HG03139 (cell line): ENCODE data around the gene SNX9.
"Not testable (repeated sequence)": the region's sequence is repeated elsewhere in the genome, so short reads cannot be mapped to it uniquely, and the experiment has no call there.

Experiments
- ATAC-seq: cut with Tn5 transposase; IDR thresholded peaks from one replicate; pipeline ENCODE4 v1.9.1; 2021; ENCODE audit not compliant: unreplicated experiment

SNX9 gene

DNA sequence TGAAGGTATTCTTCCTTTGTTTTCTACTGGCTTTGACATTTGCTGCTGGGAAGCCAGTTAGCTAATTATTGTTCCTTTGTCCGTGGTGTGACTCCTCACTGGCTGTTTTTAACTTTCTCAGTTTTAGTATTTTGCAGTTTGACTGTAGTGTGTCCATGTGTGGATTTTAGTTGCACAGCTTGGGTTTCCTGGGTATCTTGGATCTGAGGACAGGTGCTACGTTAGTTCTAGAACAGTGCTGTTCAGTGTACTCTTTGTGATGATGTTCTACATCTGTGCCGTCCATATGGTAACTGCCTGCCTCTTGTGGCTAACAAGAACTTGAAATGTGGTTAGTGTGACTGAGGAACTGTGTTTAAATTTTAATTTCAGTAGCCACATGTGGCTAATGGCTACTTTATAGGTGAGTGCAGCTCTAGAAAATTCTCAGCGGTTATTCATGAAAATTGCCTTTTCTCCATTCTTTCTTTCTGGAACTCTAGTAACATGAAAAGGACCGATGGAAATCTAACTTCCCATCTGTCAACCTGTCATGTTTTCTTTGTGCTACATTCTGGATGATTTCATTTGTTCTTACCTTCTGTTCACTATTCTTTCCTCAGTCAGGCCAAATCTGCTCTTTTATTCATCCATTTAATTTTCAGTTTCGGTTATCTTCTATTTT, 7.4 kb downstream of the SNX9 start:
- peak; percentile 94 for ATAC-seq

DNA sequence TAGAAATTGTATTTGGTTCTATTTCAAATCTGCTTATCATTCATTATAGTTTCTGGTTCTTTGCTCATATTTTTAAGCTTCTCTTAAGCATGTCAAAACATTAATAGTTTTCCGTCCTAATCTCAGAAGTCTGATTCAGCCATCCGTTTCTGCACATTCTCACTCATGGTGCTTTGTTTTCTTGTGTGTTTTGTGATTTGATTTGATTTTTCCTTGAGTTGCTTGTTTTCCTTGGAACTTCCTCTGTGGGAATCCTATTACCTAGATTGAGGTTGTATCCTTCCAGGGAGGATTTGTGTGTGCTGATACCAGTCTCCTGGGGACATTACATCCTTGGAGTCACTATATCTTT, 7.9 kb downstream of the SNX9 start:
- no peak for ATAC-seq

DNA sequence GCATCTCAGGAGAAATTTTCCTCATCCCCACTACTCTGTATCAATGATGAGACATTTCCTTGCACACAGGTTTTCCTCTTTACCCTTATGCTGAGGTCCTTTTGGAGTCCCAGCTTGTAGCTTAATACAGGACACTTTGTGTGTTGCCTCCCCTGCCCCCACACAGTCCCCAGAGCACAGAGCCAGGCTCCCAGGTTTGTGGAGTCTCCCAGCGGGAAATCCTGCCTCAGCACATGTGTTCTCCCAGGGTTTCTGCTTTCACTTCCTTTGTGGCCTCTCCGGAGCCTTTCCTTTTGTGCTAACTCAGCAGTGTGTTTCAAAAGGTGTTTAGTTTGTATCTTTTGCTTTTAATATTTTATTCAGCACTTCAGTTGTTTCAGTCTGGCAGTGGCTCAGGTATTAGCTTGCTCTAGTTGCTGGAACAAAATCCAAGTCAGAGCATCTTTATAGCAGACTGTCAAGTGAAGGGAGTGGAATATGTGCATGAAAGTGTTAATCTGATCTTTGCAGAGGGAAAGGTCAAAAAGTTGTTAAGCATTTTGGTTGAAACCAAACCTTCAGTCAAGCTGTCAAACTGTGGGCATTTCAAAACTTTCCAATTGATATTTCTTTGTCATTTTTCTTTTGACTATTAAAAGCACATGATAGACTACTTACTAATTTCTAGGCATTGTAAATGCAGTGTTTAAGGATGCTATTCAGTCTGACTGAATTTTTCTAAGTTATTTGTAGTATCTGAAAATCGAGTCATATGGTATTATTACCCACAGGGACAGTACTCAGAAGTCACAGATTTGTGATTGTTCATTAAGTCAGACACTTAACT, 8.6 kb downstream of the SNX9 start:
- ATAC-seq, result no peak

DNA sequence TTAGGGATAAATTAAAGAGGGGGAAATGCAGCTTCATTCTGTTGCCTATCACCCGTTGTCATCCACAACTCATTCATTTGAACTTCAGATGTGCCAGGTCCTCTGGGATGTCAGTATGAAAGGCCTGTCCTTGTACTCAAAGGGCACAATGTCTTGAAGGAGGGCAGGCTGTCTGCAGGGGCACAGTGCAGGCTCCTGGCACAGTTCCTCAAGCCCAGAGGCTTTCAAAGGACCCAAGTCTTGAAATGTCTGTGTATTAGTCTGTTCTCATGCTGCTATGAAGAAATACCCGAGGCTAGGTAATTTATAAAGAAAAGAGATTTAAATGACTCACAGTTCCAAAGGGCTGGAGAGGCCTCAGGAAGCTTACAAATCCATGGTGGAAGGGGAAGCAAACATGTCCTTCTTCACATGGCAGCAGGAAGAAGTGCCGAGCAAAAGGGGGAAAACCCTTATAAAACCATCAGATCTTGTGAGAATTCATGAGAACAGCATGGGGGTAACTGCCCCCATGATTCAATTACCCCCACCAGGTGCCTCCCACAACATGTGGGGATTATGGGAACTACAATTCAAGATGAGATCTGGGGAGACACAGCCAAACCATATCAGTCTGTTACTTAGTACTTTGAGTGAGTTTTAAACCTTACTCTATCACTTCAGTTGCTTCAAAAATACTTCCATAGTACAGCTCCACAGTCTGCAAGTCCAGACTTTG, 9.4 kb downstream of the SNX9 start:
- no peak for ATAC-seq

DNA sequence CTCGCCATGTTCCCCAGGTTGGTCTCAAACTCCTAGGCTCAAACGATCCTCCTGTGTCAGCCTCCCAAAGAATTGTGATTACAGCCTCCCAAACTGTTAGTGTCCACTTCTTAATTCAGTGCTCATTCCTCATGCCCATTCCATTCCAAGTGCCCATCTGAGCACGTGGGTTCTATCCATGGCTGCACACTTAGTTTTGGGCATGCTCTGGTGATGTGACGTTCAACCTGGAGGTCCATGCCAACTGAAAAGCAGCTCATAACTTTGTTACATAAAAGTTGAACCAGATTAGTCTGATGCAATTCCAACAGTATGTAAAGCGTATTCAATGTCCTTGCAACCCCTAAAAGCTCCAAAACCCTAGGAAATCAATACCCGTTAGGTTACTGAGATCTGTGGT, 11.5 kb downstream of the SNX9 start:
- ATAC-seq, result no peak

DNA sequence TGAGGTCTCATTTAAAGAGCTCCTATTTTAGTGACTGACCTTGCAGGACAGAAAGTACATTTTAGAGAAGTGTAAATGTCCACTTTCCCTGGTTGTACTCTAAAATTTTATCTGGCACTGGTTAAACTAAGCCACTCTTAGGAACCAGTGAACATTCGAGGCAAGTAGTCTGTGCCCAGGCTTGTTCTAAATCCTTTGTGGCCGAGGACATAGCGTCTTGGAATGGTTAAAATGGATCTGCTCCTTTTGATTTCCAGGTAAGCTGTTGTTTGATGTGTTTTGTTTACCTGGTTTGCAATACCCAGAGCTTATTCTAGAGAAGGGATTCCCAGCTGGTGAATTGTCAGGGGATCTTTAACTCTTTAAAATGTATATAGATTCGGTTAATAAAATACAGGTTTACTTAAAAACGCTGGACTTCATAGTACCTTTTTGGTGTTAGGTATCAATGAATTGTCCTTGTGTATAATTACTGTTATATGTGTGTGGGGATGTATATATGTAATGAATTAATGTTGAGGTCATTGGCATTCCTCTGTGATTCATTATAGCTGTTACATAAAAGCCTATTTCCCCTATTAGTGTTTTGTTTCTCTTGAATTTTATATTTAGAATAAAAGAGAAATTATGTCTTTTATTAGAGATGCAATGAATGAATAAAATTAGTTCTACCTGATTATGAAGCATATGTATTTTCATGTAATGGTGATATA, 15.8 kb downstream of the SNX9 start:
- ATAC-seq, result no peak

DNA sequence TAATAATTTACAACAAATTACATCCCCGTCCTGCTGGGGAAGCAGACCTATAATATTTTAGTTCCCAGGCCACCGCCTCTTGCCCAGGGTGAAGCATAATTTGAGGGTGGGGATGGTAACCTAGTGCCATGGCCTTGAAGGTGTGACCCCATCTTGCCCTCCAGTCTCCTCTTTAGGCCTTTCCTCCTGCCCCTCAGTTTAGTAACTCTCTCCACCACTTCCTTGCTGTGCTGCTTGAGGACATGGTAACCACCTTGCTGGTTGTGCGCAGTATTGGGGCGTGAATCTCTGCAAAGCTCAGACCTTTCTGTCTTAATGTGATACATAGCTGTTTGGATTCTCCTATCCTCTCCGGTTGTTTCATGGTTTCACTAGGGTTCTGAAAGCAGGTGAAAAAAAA, 16.6 kb downstream of the SNX9 start:
- ATAC-seq, result no peak

DNA sequence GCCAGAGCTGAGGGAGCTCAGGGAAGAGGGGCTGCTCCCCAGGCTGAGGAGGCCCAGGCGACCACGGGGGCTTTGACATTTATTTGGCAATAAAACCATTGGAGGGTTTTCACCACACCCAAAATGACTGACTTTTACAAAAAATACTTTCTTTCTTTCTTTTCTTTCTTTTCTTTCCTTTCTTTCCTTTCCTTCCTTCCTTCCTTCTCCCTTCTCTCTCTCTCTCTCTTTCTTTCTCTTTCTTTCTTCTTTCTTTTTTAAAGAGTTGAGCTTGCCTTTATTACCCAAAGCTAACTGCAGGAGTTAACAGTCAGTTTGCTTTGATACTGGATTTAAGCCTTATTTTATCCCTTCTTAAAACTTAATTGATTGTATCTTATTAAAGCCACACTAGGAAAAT, 17.2 kb downstream of the SNX9 start:
- no peak for ATAC-seq

DNA sequence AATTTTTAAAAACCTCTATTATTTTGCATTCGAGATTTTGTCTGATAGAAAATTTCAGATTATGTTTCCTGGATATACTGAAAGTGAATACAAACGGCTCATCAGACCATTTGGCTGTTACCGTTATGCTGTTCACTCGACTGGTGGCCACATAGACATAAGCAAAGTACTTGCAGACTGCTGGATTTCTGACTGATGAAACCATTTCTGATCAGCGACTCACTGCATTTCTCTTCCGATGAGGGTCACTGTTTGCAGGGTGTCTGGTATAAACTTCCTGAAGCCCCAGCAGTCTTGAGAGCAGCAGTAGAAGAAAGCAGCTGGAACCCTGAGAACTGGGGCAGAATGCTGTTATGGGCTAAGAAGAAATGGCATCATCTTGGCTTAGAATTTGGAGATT, 17.7 kb downstream of the SNX9 start:
- no peak for ATAC-seq

DNA sequence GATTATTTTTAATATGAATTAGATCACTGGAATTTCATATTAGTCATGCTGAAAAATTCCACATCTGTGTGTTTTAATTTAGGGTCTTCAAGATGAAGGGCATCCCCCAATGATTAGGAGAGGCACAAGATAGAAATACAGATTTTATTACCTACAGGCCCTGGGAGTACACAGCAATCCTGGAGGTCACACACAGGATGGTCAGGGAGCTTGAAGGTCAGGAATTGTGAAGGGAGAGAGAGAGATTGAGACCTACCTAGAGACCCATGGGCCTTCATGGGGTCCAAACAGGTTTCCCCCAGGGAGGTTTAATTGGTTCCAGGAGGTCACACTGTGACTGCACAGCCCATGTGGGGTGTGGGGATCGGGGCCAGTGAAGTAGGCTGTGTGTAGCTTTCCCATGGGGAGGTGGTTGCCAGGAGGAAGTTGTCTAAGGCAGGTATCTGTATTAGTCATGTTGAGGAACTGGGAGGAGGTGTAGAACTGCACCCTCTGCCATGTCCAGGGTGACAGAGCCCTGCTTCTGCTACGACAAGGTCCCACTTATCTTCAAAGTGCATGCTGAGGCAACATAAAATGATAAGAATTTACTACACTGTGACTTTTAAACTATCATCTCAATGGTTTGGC, 18.3 kb downstream of the SNX9 start:
- ATAC-seq, result peak; percentile 88

DNA sequence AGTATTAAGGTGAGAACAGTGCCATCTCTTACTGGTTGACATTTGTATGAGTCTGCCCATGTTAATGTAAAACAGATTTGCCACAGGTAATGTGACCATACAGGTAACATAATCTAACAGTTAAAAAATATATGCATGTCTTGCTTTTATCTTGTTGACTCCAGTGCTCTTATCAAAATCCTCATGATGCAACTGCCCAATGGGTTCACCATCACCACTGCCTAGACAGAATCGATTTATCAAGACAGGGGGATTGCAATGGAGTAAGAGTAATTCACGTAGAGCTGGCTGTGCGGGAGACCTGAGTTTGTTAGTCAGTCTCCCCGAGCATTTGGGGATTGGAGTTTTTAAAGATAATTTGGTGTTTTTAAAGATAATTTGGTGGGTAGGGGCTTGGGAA, 19.2 kb downstream of the SNX9 start:
- no peak for ATAC-seq

DNA sequence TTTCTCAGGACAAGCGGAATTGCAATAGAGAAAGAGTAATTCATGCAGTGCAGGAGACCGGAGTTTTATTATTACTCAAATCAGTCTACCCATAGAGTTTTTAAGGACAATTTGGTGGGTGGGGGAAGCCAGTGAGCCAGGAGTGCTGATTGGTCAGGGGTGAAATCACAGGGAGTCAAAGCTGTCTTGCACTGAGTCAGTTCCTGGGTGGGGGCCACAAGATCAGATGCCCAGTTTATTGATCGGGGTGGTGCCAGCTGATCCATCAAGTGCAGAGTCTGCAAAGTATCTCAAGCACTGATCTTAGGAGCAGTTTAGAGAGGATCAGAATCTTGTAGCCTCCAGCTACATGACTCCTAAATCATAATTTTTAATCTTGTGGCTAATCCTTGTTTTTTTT, 21.1 kb downstream of the SNX9 start:
- ATAC-seq, result not testable (repeated sequence)

DNA sequence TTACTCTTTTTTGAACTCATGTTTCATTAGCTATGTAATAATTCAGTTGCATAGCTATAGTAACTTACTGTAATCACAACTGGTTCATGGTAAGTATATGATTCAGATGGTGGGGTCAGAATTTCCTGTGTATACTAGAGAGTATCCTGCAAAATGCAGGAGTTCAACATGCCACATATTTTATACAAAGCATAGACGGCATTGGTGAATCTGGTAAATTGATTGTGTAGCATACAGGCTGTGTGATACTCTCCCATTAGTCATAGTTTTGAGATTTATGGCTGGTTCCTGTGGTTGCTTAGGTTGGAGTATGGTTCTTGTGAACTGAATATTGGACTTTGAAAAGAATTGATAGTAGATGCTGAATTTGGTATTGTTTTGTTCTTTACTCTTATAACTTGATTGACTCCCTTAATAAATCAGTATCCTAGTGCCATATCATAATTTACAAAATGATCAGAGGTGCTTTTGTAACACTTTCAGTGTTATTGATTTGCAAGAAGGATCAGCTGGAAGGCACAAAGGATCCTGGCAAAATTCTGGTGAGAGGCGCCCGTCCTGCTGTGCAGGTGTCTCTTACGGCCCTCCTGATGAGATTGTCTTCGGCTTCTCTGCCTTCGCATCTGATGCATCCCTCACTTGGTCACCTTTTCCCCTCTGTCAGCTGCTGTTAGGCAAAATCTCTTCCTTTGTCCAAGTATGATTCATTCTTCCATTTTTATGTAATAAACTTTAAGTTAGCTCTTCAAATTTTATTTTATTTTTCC, 22.6 kb downstream of the SNX9 start:
- no peak for ATAC-seq

DNA sequence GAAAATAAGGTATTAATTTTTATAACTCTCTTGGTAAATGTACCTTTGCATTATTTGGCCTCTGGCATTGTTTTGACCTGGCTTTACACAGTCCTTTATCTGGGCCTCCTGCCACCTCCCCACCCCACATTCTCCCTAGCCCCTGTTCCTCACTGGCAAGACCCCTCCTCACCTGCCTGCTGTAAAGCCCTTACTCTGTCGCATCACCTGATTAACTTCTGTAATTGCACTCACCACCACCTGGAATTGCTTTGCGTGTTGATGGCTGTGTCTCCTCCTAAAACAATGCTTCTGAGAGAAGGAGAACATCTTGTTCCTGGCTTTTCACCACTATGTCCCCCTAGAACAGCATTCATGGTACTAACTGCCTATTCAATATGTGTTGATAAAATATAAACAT, 24.8 kb downstream of the SNX9 start:
- ATAC-seq, result no peak

DNA sequence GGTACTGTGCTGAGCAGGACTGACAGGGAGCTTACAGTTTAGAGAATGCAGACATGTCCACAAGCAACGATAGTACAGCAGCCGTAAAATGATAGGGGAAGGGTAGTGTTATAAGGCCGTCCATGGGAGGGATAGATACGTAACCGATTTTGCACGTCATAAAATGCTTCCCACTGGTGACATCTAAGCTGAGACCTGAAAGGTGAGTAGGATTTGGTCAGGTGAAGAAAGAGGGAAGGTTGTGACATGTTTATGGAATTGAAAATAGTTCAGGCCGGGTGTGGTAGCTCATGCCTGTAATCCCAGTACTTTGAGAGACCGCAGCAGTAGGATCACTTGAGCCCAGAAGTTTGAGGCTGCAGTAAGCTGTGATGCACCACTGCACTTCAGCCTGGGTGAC, 25.6 kb downstream of the SNX9 start:
- ATAC-seq, result no peak

DNA sequence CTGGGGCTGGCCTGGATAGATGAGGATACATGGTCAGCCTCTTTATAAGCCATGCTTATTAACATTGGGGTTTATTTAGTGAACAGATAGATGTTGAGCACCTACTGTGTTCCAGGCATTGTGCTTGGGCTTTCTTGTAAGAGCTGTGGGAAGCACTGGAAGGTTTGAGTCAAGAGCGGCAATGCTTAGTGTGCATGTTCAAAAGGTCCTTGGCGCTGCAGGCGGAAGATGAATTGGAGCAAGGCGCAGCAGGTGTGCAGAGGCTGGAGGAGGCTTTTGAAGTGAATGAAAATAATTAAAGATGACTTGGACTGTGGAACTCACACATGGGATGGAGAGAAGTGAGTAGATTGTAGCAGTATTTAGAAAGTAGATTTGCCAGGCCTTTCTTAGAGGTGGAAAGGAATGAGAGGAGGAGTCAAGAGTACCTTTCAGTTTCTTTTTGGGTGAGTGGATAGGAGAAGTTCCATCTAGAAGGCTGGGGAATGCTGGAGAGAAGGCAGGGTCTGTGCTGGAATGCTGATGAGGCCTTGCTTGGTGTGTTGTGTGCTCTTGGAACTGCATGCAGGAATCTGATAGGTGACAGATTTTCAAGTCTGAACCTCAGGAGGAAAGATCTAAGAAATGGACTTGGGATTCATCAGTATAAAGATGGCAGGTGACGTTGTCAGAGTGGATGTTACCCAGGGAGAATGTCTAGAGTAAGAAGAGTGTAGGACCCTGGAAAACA, 26.4 kb downstream of the SNX9 start:
- ATAC-seq, result no peak

DNA sequence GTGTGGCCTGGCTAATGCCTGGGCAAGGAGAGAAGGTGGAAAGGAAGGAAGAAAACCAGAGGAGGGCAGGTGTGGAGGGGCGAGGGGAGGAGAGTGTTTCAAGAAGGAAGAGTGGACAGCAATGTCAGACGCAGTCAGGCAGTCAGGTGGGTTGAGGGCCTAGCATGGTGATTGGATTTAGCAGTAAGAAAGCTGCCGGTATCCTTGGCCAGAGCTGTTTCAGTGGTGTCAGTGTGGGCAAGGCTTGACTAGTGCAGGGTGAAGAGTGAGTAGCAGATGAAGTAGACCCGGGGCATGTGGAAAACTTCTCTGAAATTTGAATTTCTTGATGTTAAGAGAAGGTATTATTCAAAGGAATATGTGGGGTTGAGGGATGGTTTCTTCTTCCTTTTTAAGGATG, 27.0 kb downstream of the SNX9 start:
- no peak for ATAC-seq

DNA sequence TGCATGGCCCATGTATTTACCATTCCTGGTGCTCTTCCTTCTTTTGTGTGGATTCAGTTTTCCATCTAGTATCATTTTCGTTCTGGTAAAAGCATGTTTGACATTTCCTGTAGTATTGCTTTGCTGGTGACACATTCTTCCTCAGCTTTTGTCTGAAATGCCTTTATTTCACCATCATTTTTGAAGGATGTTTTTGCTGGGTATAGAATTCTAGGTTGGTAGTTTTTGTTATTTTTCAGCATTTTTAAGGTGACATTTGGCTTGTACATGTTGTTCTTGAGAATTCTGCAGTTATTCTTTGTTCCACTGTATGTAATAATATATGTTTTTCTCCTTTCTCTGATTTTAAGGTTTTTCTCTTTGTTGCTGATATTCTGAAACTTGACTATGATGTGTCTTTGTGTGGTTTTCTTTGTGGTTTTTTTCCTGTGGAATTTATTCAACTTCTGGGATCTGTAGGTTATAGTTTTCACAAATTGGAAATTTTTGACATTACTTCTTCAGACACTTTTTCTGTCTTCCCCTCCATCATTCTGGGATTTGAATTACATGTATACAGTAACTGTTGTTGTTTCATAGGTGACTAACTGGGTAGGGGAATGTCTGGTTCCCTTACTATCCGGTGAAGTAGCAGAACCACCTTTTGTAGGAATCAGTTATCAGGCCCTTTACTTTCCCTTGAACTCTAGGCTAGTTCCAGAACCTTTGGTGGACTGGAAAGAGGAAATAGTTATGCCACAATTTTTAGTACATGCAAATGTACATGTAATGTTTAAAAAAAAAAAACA, 30.2 kb downstream of the SNX9 start:
- no peak for ATAC-seq
